Lower leg skin (tissue), 4 donors: ENCODE results near the gene FBXL3. TPM values are rescaled to one million over a fixed set of nuclear protein-coding genes. Genes with fewer than 3 reads are reported as not detected.

ENCODE experiments used
- DNase-seq, 2 donors: peaks; one replicate each; pipeline ENCODE4 v3.0.0-alpha.2; 2019; ENCODE audit warnings: low spot score in 2 of 2
- H3K4me3 ChIP-seq: fragments of 200-600 bp; sonication (generic); 2 replicates; pipeline ENCODE4 v1.5.1; 2017; ENCODE audit warnings: mild to moderate bottlenecking, low read depth; ENCODE audit not compliant: poor library complexity, severe bottlenecking
- POLR2A ChIP-seq, 2 donors: fragments of 450-650 bp; IDR thresholded peaks; one replicate each; pipeline ENCODE4 v1.6.1; 2016 to 2017; ENCODE audit warnings: antibody characterized with exemption in 2 of 2, mild to moderate bottlenecking in 1 of 2, moderate library complexity in 1 of 2
- WGBS, 2 donors: methylation state at CpG; one replicate each; pipeline ENCODE4 v1.1.5; 2018; 5-methylcytosine and 5-hydroxymethylcytosine counted together
- intact Hi-C: fragments of 100-400 bp; cut with DNase I; formaldehyde crosslinking; loops from one replicate; pipeline ENCODE4 v1.15.0; 2023; ENCODE audit warnings: low total_unique reads
- total RNA-seq, 4 donors: library from RNA; depleted of rRNA; stranded (reverse); fragments of >200 nt; gene quantifications; one replicate each; pipeline ENCODE4 v1.1.0, GENCODE V29; 2016
- TF ChIP-seq, protein P1 (sequence below), 3 donors: fragments of 450-650 bp; IDR thresholded peaks; one replicate each; pipeline ENCODE4 v1.5.1; 2016; ENCODE audit warnings: antibody characterized with exemption in 3 of 3, mild to moderate bottlenecking in 3 of 3, moderate library complexity in 2 of 3

Gene FBXL3
- total RNA-seq, 4 donors from 2014 or later: 82.1 to 114 (median 110) TPM

DNA sequence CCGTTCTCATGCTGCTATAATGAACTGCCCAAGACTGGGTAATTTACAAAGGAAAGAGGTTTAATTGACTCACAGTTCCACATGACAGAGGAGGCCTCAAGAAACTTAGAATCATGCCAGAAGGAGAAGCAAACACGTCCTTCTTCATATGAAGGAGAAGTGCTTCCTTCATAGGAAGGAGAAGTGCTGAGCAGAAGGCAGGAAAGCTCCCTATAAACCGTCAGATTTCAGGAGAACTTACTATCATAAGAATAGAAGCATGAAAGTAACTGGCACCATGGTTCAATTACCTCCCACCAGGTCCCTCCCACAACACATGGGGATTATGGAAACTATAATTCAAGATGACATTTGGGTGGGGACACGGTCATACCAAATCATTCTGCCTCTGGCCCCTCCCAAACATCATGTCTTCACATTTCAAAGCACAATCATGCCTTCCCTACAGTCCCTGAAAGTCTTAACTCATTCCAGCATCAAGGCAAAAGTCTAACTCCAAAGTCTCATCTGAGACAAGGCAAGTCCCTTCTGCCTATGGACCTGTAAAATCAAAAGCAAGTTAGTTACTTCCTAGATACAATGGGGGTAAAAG, 68.0 kb downstream of the FBXL3 start:
- H3K4me3 ChIP-seq: no peak overlapping the region
- TF ChIP-seq, protein P1, sequence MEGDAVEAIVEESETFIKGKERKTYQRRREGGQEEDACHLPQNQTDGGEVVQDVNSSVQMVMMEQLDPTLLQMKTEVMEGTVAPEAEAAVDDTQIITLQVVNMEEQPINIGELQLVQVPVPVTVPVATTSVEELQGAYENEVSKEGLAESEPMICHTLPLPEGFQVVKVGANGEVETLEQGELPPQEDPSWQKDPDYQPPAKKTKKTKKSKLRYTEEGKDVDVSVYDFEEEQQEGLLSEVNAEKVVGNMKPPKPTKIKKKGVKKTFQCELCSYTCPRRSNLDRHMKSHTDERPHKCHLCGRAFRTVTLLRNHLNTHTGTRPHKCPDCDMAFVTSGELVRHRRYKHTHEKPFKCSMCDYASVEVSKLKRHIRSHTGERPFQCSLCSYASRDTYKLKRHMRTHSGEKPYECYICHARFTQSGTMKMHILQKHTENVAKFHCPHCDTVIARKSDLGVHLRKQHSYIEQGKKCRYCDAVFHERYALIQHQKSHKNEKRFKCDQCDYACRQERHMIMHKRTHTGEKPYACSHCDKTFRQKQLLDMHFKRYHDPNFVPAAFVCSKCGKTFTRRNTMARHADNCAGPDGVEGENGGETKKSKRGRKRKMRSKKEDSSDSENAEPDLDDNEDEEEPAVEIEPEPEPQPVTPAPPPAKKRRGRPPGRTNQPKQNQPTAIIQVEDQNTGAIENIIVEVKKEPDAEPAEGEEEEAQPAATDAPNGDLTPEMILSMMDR (IDR thresholded peaks at IDR 0.05): no peak
- TF ChIP-seq POLR2A (IDR thresholded peaks at IDR 0.05): no peak
- no peak for DNase-seq
- intact Hi-C loops: loop anchor here (5.0 kb wide), 1 partner anchor 1168 kb away; no protein-coding TSS in a partner anchor
- 77 to 80% methylated on average over 4 of the region's 4 CpGs for WGBS, 2 donors

DNA sequence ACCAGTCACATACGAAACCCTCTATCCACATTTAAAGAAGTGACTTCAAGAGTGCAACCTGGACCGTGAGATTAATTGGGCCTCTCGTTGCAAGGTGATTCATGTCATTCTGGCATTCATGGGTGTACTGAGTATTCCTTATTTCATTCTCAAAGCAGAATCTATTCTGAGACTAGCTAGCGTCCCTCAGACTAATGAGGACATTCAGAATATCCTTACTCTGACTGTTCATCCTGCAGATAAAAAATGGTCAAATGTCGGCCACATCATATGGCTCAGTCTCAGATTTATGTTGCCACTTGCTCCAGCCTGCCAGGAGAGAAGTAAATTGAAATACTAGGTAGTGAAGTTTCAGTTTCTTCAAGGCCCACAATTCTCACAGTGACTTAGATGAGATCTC, 71.3 kb downstream of the FBXL3 start:
- DNase-seq: no peak
- intact Hi-C loops: loop anchor here (5.0 kb wide), 1 partner anchor 1172 kb away; no protein-coding TSS in a partner anchor
- TF ChIP-seq, protein P1 (IDR thresholded peaks at IDR 0.05): no peak
- no peak for TF ChIP-seq POLR2A (IDR thresholded peaks at IDR 0.05)
- no peak overlapping the region for H3K4me3 ChIP-seq
- WGBS, 2 donors: 78 to 87% methylated on average over 5 of the region's 5 CpGs

Other genes with a start within 250 kb of the FBXL3 start
- 10 to 100 TPM; 16.6 to 60.0 (median 34.5) TPM for gene KCTD12, start 140.8 kb downstream of the FBXL3 start, total RNA-seq
- not detected for gene ACOD1, start 78.6 kb downstream of the FBXL3 start, total RNA-seq
- 10 to 100 TPM; 14.0 to 22.1 (median 19.3) TPM for gene CLN5, start 35.1 kb downstream of the FBXL3 start, total RNA-seq